ENCODE data around the gene MRPL14.

The MRPL14 gene

DNA sequence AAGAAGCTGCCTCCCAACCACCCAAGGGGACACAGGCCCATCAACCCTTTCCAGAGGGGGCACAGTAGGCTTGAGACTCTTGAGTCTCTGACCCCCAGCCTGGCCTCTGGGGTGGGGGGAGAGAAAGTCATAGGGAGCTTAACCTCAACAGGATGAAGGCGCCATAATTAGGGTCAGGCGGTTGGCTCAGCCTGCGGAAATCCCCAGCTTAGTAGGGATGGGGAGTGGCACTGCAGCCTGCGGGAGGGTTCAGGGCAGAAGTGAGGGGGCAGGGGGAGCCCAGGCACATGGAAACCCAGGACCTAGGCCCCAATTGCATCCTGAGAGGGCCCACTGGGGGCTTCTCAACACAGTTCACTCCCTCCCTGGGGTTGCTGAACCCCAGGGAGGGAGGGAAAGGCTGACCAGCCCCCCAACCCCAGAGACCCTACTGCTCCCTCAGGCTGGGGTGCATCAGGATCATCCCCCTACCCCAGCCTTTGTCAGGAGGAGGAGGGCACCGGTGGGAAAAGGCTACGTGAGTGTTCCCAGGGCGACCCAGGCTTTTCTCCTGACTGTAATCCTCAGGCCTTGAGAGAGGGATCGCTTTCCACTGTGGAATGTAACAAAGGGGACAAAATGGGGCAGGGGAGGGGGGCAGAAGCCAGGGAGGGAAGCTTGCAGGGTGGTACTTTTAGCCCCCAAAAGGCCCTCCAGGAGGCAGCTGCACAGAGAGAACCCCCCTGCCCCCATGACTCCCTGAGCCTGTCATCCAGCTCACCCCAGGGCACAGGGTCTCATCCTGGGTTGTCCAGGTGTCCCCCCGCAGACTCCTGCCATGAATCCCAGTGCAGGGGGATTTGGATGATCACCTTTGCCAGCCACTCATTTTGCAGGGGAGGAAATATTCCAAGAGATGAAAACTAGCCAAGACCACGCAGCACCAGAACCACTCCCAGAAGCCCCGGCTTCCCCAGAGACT is 46.4 kb downstream of the MRPL14 start:
- DNase-seq: no peak

DNA sequence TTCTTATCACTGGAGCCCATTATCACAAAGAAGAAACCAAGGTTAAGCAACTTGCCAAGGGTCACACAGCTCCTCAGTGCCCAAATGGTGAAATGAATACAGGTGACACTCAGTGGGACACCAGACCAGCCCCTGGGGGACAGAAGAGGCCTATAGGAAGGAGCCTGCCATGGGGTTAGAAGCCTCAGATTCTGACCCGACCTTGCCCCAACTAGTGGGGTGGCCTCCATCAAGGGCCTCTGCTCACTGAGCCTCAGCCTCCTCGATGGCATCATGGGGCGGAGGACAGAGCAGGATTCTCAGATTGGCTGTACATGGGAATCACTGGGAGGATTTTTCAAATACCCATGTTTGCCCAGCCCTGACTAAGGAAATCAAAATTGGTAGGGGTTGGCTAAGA is 47.6 kb downstream of the MRPL14 start:
- no peak for DNase-seq

DNA sequence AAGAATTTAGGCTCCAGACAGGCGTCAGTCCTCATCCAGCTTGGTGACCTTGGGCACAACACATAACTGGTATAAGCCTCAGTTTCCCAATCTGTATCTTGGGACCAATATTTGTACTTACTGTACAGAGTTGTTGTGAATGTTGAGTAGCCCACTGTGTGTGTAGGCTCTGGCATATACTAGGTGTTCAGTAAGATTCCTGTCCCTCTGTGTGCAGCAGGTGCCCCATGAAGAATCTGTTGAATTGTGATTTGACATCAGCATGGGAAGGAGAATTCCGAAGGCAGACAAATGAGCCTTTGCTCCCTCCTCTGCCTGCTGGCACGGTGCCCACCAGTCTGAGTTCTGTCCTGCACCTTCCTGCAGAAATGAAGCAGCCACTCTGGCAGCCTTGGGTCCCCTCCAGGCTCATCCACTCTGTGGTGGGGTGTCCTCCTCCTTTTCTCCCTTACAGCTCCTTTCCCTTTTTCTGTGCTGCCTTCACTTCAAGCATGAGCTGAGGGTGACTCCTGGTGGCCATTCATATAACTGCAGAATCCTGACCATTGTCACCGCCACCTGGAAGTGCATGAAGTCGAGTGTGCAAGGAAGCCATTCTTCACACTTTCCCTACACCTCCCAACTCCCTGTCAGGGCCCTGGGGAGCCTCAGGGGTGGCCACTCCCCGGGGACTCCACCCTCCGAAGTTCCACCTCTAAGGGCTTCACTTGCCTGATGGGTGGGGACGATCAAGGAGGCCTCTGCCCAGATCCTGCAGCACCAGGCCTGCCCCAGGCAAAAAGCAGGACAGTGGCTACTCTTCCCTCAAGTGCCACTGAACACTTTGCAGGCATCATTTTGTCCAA is 48.2 kb downstream of the MRPL14 start:
- DNase-seq: peak; percentile 78

- DNase-seq: no peak
Observed at GRCh38 chr6:44078219-44078826, 48.9 kb downstream of the MRPL14 start.

GRCh38 chr6:44077214-44077946 is 49.9 kb downstream of the MRPL14 start:
- no peak for DNase-seq

DNA sequence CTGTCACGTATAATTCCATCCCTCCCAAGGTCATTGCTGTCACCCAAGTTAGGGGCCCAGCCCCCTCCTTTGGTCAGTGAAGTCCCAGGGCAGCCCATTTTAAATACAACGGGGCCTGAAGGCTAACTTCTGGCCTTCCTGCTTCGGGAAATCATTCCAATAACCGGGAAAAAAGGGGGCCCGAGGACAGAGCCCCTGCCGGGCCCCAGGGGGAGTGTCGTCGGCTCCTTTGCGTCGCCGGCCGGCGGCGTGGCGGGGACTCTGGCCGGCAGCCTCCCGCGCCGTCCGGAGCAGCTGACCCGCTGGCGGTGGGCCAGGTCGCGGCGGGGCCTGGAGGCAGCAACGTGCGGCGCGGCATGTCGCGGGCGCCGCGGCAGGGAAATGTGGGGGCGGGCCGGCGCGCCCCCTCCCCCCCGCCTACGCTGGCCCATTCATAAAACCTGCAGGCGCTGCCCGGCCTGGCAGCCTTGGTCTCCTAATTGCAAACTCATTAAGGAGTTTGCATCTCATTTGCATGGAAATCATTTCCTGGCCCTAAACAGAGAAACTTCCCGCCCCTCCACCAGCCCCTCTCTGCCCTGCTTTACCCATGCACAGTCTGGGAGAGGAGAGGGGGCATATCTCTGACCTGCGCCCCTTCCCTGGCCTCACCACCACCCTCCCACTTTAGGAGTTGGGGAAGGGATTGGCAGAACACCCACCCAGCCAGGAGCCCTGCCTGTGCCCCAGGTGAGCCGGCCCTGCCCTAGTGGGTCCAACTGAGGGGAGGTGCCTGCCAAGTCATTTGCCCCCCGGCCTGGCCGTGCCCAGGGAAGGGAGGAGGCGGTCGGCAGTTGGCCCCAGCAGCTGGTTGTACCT is 50.7 kb downstream of the MRPL14 start:
- DNase-seq: peak; percentile 79

DNA sequence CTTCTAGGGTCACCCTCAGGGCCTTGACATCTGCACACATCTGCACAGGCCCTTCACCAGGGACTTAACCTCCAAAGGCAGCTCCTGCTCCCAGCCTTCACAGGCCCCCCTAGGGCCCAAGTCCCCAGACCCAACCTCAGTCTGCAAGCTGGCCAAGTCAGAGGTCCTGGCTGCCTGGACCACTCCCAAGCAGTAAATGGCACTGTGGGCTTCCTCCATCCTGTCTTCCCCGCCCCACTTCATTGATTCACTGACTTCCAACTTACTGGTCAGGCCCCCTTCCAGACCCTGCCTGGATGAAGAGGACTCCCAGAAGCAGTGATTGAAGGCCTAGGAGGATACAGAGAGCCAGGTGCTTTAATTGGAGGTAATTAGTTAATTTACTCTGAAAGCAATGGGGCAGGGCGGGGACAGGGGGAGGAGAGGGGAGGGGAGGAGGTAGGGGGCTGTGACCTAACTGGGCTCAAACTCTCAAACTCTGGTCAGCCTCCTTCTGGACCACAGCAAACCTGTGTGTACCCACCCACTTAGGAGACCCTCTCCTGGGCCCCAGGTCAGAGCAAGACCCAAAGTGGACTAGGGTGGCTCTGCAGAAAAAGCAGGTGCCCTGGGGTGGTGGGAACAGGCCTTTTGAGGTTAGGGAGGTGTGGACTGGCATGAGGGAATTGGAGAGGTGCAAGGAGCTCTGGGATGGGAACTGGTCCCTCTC is 51.5 kb downstream of the MRPL14 start:
- DNase-seq: no peak

- no peak for DNase-seq
Observed at GRCh38 chr6:44074813-44075646, 52.2 kb downstream of the MRPL14 start.

DNA sequence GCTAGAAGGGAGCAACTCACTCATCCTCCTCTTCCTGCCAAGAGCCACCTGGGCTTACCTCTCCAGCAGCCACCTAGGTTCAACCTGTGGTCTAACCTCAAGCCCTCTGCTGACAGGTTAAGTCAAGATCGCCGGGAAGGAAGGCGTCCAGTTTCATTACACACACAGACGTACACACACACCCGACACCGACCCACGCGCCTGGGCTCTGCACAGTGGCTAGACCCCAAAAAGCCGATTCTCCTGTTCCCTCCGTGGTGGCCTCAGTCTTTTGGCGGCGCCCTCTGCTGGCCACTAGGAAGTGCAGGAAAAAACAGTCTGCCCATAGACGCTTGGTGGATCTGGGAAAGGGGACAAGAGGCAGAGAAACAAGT is 52.8 kb downstream of the MRPL14 start:
- peak; percentile 89 for DNase-seq

DNA sequence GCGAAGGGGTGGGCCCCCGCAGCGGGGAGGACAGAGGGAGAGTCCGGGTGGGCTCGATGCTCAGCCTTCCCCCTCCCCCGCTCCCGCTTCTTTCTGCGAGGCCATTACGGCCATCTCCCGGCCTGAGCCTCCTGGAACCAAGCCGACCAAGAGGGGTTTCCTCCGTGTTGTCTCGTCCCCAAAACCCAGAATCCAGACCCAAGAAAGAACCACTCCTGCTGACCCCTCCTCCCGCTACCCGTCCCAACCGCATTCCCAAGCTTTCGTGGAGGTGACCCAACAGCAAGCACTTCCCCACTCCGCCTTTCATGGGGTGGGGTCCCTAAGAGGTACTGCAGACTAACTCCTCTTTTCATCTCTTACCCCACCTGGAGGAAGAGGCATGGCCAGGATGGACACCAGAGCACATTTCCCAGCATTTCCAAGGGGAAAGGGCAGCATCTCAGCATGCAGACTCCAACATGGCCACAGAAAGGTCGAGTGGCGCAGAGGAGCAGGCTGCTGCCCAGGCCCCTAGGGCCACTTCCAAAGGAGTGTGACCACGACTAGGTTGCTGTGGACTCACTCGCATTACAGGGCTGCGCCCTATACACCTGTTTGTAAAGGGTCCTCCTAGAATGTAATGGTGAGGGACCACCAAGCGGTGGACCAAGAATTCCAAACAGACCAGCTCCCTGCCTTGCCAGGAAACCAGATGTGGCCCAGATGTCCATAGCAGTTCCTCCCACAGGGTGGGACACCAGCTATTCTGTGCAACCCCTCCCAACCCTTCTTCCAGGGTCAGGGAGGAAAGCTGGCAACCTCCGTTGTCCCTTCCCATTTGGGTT is 53.4 kb downstream of the MRPL14 start:
- peak; percentile 84 for DNase-seq

DNA sequence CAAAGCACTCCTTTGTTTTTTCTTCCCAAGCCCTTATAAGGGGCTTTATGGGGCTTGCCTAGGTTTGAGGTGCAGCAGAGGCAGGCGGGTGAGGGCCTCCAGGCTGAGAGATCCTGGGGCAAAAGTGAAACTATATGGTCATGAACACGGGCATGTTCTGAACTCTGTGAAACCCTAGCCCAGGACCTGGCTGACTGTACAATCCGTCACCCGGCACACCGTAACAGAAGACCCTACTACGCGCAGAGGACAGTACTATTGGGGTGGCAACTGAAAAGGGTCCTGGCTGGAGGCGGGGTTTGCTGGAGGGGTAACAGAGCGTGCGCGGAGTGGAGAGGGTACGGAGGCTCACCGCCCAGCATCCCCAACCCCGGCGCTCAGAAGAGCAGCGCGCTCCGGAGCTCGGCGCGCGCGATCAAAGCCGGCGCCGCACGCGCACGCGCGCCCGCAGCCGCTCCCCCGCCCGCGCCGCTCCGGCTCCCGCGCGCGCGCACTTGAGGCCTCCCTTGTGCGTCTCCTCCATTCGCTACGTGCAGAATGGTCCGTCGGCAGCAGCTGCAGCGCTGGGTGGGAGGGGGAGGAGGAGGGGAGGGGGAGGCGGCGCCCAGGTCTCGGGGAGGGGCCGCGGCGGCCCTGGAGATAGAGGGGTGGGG is 54.2 kb downstream of the MRPL14 start:
- DNase-seq: peak; percentile 82

DNA sequence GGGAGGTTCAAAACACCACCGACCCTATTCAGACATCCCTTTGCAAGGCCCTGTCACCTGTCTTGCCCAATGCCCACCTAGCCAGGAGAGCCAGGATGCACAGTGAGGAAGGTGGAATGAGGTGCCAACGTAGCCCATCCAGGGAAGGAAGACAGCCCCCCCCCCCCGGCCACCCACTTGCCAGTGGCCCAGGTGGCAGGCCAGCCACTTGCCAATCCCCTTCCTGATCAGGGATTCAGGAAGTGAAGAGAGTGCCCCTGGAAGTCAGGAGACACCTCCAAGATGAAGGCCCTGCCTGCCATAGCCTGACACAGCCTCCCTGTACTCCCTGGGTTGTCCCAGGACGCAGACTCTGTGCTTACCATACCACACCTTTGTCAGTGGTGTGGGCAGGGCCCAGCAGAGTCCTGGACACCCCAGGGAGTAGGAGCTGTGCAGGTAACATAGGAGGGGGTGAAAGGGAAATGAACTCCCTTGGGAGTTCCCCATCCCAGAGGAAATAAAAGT is 54.7 kb downstream of the MRPL14 start:
- DNase-seq: peak; percentile 53

- DNase-seq: no peak
Observed at GRCh38 chr6:44071670-44072451, 55.4 kb downstream of the MRPL14 start.

DNA sequence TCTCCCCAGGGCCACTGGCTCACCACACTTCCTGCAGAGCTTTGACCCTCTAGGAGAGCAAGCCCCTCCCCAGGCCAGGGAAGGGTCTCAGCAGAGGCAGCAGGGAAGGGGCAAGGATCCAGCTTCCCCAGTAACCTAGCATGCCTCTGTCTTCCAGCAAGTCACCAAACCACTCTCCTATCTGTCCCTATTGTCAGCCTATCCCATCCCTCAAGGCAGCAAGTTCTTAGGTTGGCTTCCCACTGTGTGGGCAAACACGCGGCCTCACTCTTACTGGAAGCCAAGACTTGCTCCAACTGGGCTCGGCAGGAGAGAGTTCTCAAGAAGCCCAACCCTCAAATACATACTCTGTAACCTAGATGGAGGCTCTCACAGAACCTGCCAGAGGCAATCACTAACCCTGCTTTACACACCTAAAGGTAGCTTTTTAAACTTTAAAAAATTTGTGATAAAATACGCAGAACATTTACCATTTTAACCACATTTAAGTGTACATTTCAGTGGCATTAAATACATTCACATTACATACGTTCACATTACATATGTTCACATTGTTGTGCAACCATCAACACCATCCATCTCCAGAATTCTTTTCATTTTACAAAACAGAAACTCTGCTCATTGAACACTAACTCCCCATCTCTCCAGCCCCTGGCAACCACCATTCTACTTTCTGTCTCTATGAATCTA is 58.5 kb downstream of the MRPL14 start:
- no peak for DNase-seq

GRCh38 chr6:44067173-44068139 is 59.8 kb downstream of the MRPL14 start:
- DNase-seq: no peak
